ENCODE data around the gene PTGES2. TPM values are rescaled to one million over a fixed set of nuclear protein-coding genes. Genes with fewer than 3 reads are reported as not detected.
A peak's percentile ranks its signal among the peaks of the same experiment; 100 is the strongest.

The PTGES2 gene
- total and polyA plus RNA-seq, 9 of the 15 experiments (the other 6 are each of a cell fraction or from before 2014, with no cell fraction given), result 2.4 to 196 (median 90.1) TPM

DNA sequence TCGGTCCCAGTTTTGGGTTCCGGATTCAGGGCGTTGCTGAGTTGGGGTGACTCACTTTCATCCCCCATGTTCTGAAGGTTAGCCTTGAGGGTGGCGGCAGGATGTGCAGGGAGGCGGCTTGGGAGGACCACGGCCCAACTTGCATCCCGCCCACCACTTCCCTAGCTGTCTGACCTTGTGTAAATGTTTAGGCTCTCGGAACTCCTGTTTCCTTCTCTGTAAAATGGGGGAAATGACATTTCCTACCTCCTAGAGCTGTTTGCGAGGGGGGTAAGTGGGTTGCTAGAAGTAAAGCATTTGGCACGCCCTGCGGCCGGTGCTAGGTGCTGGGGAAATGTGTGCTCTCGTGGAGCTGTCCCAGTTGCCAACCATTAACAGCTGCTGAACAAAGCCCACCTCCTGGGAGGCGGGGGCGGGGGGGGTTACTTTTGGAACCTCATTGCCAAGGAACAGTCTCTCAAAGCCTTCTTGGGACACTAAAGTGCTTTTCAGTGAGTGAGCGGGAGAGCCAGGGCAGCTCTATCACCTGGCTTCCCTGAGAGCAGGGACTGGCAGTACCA is 27.5 kb downstream of the PTGES2 start:
- peak overlapping the region; percentile 49; the same call in 1 of the 2 replicates for H3K4me3 ChIP-seq
- peak overlapping the region; percentile 87 for H3K4me2 ChIP-seq (ENCODE audit: insufficient read depth, low read length)
- peak; percentile 2; the same call in 2 of the 3 replicates for ATAC-seq
- H3K79me2 ChIP-seq (ENCODE audit: control insufficient read depth, insufficient read depth, low read length), result peaks cover 71% of the 10 kb centered on the region
- BruUV-seq (replicated peaks), result no TSS peak
- in situ Hi-C loops (cut with MboI) (no loop called here), intact Hi-C loops (cut with micrococcal nuclease) (loop anchor here (2.0 kb wide), 1 partner anchor 33 kb away; the partner anchor contains the start of gene NAIF1)
- peaks cover 58 to 72% of the 10 kb centered on the region in 2 experiments for H3K4me1 ChIP-seq (replicated peaks in 1 of 2; ENCODE audit: control insufficient read depth in 2 of 2, insufficient read depth in 2 of 2, low read length in 2 of 2)
- 0 out of 2 replicates have a peak, but pooled peaks cover 10% of the 10 kb centered on the region for H4K20me1 ChIP-seq (replicated peaks; ENCODE audit: control insufficient read depth, insufficient read depth, low read length)
- peak overlapping the region; percentile 89; the same call in 1 of the 3 replicates for H3K27ac ChIP-seq (ENCODE audit: extremely low read depth, low read depth, low read length)
- no peaks in the 10 kb centered on the region for H3K9me1 ChIP-seq (ENCODE audit: control insufficient read depth, insufficient read depth, low read length)
- TF ChIP-seq, protein P1, sequence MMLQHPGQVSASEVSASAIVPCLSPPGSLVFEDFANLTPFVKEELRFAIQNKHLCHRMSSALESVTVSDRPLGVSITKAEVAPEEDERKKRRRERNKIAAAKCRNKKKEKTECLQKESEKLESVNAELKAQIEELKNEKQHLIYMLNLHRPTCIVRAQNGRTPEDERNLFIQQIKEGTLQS (IDR thresholded peaks at IDR 0.05), result 0 out of 2 replicates have a peak, but pooled peaks have one; percentile 40
- TF ChIP-seq, protein P1 (CRISPR knock-in tag; conservative IDR thresholded peaks at IDR 0.05), result no peak
- peak; percentile 43; the same call in 1 of the 2 replicates for TF ChIP-seq JUND (IDR thresholded peaks at IDR 0.05; ENCODE audit: borderline replicate concordance, low read depth, low read length)
- no peak for TF ChIP-seq JUND (tag; IDR thresholded peaks at IDR 0.05; ENCODE audit: borderline replicate concordance, low read depth, low read length)
- peak; percentile 81 for TF ChIP-seq ZFP36 (IDR thresholded peaks at IDR 0.05; ENCODE audit: low read depth, low read length, partially characterized antibody)
- TF ChIP-seq EGR1 (conservative IDR thresholded peaks at IDR 0.05), result peak; percentile 58
- no peak for TF ChIP-seq ZNF699 (CRISPR knock-in tag; IDR thresholded peaks at IDR 0.05; ENCODE audit: insufficient replicate concordance)
- TF ChIP-seq ZZZ3 (IDR thresholded peaks at IDR 0.05), result no peak
- TF ChIP-seq RFX7 (CRISPR knock-in tag; IDR thresholded peaks at IDR 0.05), result no peak
- no peak for TF ChIP-seq WHSC1 (IDR thresholded peaks at IDR 0.05; ENCODE audit: low read length)
- TF ChIP-seq FOSL1 (tag; conservative IDR thresholded peaks at IDR 0.05), result peak; percentile 47; the same call in 1 of the 2 replicates
- 0 out of 2 replicates have a peak, but pooled peaks have one; percentile 1 for TF ChIP-seq HDAC2 (IDR thresholded peaks at IDR 0.05)
- no peak for TF ChIP-seq NCOA2 (IDR thresholded peaks at IDR 0.05; ENCODE audit: partially characterized antibody in 2 of 2)
- no peaks in the 10 kb centered on the region for H3K9me3 ChIP-seq (replicated peaks; ENCODE audit: control insufficient read depth, insufficient read depth, low read depth, low read length)
- ChIA-PET CTCF (ENCODE audit: low intra/inter-chr PET ratio) (interaction anchor here (0.7 kb wide), 1 partner anchor 97 kb away, joined by 3 read pairs; no protein-coding TSS in a partner anchor), POLR2A (interaction anchor here (0.6 to 1.9 kb wide), 4 partner anchors 9 to 144 kb away, joined by 3 to 8 read pairs (median 5); no protein-coding TSS in a partner anchor)
- WGBS (ENCODE audit: insufficient coverage, low coverage, missing lambda C conversion rate), result 51% methylated on average over 13 of the region's 16 CpGs
- peak; percentile 42 for FAIRE-seq
- H3K9ac ChIP-seq (ENCODE audit: insufficient read depth in 1 of 2, low read depth in 2 of 2, low read length in 2 of 2), result peak overlapping the region in 1 of 2 experiments; percentile 94; a peak in 2 of 4 replicates
- no peaks in the 10 kb centered on the region for H3K27me3 ChIP-seq (ENCODE audit: control insufficient read depth in 2 of 2, insufficient read depth in 2 of 2, low read length in 2 of 2)
- H3K36me3 ChIP-seq (ENCODE audit: control insufficient read depth, insufficient read depth, low read length), result peaks cover 88% of the 10 kb centered on the region
- DNase-seq (ENCODE audit: extremely low read depth in 1 of 4, low spot score in 3 of 4), result peak in 3 of 4 experiments; percentile 43 to 55 (median 49)
- H2AFZ ChIP-seq (ENCODE audit: low read depth, low read length), result no peak overlapping the region
